ENCODE data around the gene CFAP46. TPM values are rescaled to one million over a fixed set of nuclear protein-coding genes. Genes with fewer than 3 reads are reported as not detected.

Gene CFAP46
- total and polyA plus RNA-seq, 10 of the 15 experiments (the other 5 are each of a cell fraction or from before 2014, with no cell fraction given) = 0.01 to 0.18 (median 0.03) TPM; not detected in 7

DNA sequence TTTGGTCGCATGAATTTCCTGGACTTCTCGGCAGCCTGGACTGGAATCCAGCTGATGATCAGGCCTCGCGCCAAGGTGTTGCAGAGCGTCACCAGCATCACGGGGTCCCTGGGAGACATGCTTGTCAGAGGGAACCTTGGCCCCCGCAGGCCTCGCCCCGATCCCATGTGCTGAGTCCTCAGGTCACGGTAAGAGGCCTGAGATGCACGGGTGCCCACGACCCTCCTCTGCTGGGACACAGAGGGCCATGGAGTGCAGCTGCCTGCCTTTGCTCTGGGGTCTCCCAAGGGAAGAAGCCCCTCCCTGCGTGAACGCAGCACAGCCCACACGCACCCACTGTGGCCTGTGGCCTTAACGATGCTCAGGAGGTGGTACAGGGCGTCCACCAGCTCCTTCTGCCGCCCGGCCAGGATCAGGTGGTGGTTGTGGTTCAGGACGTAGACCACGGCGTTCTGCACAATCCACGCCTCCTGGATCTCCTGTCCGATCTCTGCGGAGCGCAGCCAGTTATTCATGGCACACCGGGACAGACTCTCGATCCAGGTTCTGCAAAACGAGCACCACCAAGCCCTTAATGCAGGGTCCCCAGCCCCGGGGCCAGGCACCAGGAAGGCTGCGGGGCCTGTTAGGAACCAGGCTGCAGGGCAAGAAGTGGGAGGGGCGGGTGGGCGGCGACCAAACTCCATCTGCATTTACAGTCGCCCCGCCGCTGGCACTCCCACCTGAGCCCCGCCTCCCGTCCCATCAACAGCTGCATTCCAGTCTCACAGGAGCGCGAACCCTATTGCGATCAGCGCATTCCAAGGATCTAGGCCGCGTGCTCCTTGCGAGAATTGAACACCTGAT is 29.4 kb downstream of the CFAP46 start:
- RAD21 ChIA-PET (ENCODE audit: unreplicated experiment) = no interaction called here
- no TSS peak for BruUV-seq (replicated peaks)
- Histone ChIP-seq H3K27ac (ENCODE audit: control insufficient read depth, insufficient read depth) (no peak overlapping the region), H3K9me3 (replicated peaks; ENCODE audit: control insufficient read depth, insufficient read depth, low read length) (no peaks in the 10 kb centered on the region; the same call in 2 of the 3 replicates), H3K4me3 (no peak overlapping the region), H3K27me3 (replicated peaks in 1 of 2; ENCODE audit: control insufficient read depth in 2 of 2, insufficient read depth in 2 of 2, low read length in 1 of 2) (no peaks in the 10 kb centered on the region; a peak in 1 of 4 replicates), H3K79me2 (ENCODE audit: control insufficient read depth, insufficient read depth, low read length) (no peaks in the 10 kb centered on the region), H3K36me3 (ENCODE audit: control insufficient read depth in 2 of 2, insufficient read depth in 2 of 2, low read length in 1 of 2) (no peaks in the 10 kb centered on the region), H4K20me1 (ENCODE audit: control insufficient read depth, insufficient read depth) (no peaks in the 10 kb centered on the region), H3K4me1 (ENCODE audit: control insufficient read depth, insufficient read depth, low read length) (no peaks in the 10 kb centered on the region), H3K9ac (ENCODE audit: control insufficient read depth, insufficient read depth, low read length) (no peak overlapping the region), H2AFZ (ENCODE audit: control insufficient read depth, low read depth, low read length) (no peak overlapping the region), H3K4me2 (ENCODE audit: control insufficient read depth, insufficient read depth) (no peak overlapping the region)
- intact Hi-C loops (cut with micrococcal nuclease; ENCODE audit: unreplicated experiment) = no loop called here
- CTCF ChIA-PET = no interaction called here
- POLR2A ChIA-PET = no interaction called here
- FAIRE-seq (no peak), DNase-seq (ENCODE audit: low read depth, low spot score) (no peak), ATAC-seq (no peak)
- in situ Hi-C loops (cut with MboI) = no loop called here
- TF ChIP-seq MTA3 (IDR thresholded peaks at IDR 0.05; ENCODE audit: borderline replicate concordance, low read length) (no peak), KAT2A (conservative IDR thresholded peaks at IDR 0.05; ENCODE audit: control insufficient read depth, low read depth, low read length) (no peak), PAX8 (IDR thresholded peaks at IDR 0.05) (no peak), TCF3 (IDR thresholded peaks at IDR 0.05; ENCODE audit: borderline replicate concordance, insufficient read depth, low read depth, low read length) (no peak)
- SMC1A ChIA-PET (ENCODE audit: uncharacterized antibody, unreplicated experiment) = no interaction called here
- 75% methylated on average over 44 of the region's 46 CpGs for WGBS (ENCODE audit: insufficient coverage, insufficient replicate concordance, low lambda C conversion rate, missing lambda C conversion rate)

DNA sequence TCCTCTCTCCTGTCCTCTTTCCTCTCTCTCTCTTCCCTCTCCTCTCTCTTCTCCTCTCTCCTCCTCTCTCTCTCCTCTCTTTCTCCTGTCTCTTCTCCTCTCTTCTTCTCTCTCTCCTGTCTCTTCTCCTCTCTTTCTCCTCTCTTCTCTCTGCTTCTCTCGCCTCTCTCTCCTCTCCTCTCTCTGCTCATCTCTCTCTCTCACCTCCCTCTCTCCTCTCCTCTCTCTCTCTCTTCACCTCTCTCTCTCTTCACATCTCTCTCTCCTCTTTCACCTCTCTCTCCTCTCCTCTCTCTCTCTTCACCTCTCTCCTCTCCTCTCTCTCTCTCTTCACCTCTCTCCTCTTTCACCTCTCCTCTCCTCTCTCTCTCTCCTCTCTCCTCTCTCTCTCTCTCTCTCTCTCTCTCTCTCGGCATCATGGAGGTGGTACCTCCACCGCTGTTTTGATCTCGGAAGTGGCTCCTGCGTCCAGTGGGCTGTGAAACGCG is 30.1 kb downstream of the CFAP46 start:
- RAD21 ChIA-PET (ENCODE audit: unreplicated experiment) = no interaction called here
- Histone ChIP-seq H3K9me3 (replicated peaks; ENCODE audit: control insufficient read depth, insufficient read depth, low read length) (no peaks in the 10 kb centered on the region; the same call in 2 of the 3 replicates), H3K36me3 (ENCODE audit: control insufficient read depth in 2 of 2, insufficient read depth in 2 of 2, low read length in 1 of 2) (no peaks in the 10 kb centered on the region), H3K79me2 (ENCODE audit: control insufficient read depth, insufficient read depth, low read length) (no peaks in the 10 kb centered on the region), H3K9ac (ENCODE audit: control insufficient read depth, insufficient read depth, low read length) (no peak overlapping the region), H2AFZ (ENCODE audit: control insufficient read depth, low read depth, low read length) (no peak overlapping the region), H3K4me2 (ENCODE audit: control insufficient read depth, insufficient read depth) (no peak overlapping the region), H4K20me1 (ENCODE audit: control insufficient read depth, insufficient read depth) (no peaks in the 10 kb centered on the region), H3K4me1 (ENCODE audit: control insufficient read depth, insufficient read depth, low read length) (no peaks in the 10 kb centered on the region), H3K27ac (ENCODE audit: control insufficient read depth, insufficient read depth) (no peak overlapping the region), H3K27me3 (replicated peaks in 1 of 2; ENCODE audit: control insufficient read depth in 2 of 2, insufficient read depth in 2 of 2, low read length in 1 of 2) (no peaks in the 10 kb centered on the region; a peak in 1 of 4 replicates), H3K4me3 (no peak overlapping the region)
- in situ Hi-C loops (cut with MboI) = no loop called here
- FAIRE-seq (no peak), ATAC-seq (no peak), DNase-seq (ENCODE audit: low read depth, low spot score) (no peak)
- BruUV-seq (replicated peaks) = no TSS peak
- intact Hi-C loops (cut with micrococcal nuclease; ENCODE audit: unreplicated experiment) = no loop called here
- CTCF ChIA-PET = no interaction called here
- 79% methylated on average over 7 of the region's 7 CpGs for WGBS (ENCODE audit: insufficient coverage, insufficient replicate concordance, low lambda C conversion rate, missing lambda C conversion rate)
- TF ChIP-seq EZH2 (IDR thresholded peaks at IDR 0.05; ENCODE audit: borderline replicate concordance, control insufficient read depth, low read depth, low read length) (no peak), IRF4 (IDR thresholded peaks at IDR 0.05; ENCODE audit: low read depth, low read length) (no peak), RAD51 (IDR thresholded peaks at IDR 0.05) (no peak), NBN (IDR thresholded peaks at IDR 0.05) (no peak), FOS (IDR thresholded peaks at IDR 0.05; ENCODE audit: borderline replicate concordance, extremely low read depth, insufficient read length) (no peak)
- TF ChIP-seq, protein P1, sequence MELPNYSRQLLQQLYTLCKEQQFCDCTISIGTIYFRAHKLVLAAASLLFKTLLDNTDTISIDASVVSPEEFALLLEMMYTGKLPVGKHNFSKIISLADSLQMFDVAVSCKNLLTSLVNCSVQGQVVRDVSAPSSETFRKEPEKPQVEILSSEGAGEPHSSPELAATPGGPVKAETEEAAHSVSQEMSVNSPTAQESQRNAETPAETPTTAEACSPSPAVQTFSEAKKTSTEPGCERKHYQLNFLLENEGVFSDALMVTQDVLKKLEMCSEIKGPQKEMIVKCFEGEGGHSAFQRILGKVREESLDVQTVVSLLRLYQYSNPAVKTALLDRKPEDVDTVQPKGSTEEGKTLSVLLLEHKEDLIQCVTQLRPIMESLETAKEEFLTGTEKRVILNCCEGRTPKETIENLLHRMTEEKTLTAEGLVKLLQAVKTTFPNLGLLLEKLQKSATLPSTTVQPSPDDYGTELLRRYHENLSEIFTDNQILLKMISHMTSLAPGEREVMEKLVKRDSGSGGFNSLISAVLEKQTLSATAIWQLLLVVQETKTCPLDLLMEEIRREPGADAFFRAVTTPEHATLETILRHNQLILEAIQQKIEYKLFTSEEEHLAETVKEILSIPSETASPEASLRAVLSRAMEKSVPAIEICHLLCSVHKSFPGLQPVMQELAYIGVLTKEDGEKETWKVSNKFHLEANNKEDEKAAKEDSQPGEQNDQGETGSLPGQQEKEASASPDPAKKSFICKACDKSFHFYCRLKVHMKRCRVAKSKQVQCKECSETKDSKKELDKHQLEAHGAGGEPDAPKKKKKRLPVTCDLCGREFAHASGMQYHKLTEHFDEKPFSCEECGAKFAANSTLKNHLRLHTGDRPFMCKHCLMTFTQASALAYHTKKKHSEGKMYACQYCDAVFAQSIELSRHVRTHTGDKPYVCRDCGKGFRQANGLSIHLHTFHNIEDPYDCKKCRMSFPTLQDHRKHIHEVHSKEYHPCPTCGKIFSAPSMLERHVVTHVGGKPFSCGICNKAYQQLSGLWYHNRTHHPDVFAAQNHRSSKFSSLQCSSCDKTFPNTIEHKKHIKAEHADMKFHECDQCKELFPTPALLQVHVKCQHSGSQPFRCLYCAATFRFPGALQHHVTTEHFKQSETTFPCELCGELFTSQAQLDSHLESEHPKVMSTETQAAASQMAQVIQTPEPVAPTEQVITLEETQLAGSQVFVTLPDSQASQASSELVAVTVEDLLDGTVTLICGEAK (IDR thresholded peaks at IDR 0.05; ENCODE audit: borderline replicate concordance) = no peak
- POLR2A ChIA-PET = no interaction called here
- SMC1A ChIA-PET (ENCODE audit: uncharacterized antibody, unreplicated experiment) = no interaction called here
